CD1c-positive myeloid dendritic cell (primary cell): ENCODE data around the gene UCK2.
A peak's percentile ranks its signal among the peaks of the same experiment; 100 is the strongest.
"Not testable (repeated sequence)": the region's sequence is repeated elsewhere in the genome, so short reads cannot be mapped to it uniquely, and the experiment has no call there.

ENCODE experiments used
- DNase-seq: peaks from one replicate; pipeline ENCODE4 v3.0.0-alpha.2; 2016; ENCODE audit errors: extremely low spot score

UCK2 gene

GRCh38 chr1:165827268-165828102 lies at the start of gene UCK2:
Gene UCK2 (plus strand): TSS chr1:165827614. CDS start chr1:165827834, 220 bp downstream.
- DNase-seq: peak; percentile 80

DNA sequence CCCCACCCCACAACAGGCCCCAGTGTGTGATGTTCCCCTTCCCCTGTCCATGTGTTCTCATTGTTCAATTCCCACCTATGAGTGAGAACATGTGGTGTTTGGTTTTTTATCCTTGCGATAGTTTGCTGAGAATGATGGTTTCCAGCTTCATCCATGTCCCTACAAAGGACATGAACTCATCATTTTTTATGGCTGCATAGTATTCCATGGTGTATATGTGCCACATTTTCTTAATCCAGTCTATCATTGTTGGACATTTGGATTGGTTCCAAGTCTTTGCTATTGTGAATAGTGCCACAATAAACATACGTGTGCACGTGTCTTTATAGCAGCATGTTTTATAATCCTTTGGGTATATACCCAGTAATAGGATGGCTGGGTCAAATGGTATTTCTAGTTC lies 49.2 kb upstream of the UCK2 start:
- DNase-seq: not testable (repeated sequence)

- DNase-seq: not testable (repeated sequence)
These were observed 43.9 kb upstream of the UCK2 start for GRCh38 chr1:165783519-165783918.

GRCh38 chr1:165787741-165788140 lies 39.7 kb upstream of the UCK2 start:
- DNase-seq: no peak

- DNase-seq: no peak
These were observed 33.5 kb upstream of the UCK2 start for GRCh38 chr1:165793951-165794350.

GRCh38 chr1:165795894-165796293 lies 31.5 kb upstream of the UCK2 start:
- no peak for DNase-seq

DNA sequence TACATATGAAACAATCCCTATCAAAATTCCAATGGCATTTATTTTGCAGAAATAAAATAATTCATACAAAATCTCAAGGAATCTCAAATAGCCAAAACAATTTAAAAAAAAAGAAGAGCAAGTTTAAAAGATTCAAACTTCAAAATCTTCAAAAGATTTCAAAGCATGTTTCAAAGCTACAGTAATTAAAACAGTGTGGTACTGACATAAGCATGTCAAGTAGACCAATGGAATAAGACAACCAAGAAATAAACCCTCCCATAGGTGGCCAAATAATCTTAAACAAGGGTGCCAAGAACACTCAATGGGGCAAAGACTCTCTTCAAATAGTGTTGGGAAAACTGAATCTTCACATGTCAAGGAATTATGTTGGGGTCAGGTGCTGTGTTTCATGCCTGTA lies 28.0 kb upstream of the UCK2 start:
- DNase-seq: no peak

DNA sequence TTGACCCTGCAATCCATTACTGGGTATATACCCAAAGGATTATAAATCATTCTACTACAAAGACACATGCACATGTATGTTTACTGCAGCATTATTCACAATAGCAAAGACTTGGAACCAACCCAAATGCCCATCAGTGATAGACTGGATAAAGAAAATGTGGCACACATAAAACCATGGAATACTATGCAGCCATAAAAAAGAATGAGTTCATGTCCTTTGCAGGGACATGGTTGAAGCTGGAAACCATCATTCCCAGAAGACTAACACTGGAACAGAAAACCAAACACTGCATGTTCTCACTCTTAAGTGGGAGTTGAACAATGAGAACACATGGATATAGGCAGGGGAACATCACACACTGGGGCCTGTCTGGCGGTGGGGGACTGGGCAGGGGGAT lies 22.9 kb upstream of the UCK2 start:
- DNase-seq: not testable (repeated sequence)

DNA sequence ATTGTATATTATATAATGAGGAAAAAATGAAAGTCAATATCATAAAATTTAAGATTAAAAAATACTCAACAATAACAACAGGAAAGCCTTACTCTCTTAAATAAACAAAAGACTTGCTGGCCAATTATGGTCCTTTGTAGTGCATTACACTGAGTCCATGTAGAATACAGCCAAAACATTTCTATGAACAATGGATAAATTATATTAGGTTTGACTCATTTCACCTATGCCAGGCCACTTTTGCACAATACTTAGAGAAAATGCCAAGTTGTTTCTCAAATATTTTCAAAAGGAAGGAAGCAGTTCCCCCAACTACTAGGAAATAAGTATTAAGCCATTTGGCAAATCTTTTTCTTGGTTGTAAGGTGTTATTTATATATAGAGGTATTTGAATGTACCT lies 19.8 kb upstream of the UCK2 start:
- no peak for DNase-seq

GRCh38 chr1:165815725-165816124 lies 11.7 kb upstream of the UCK2 start:
- DNase-seq: no peak

DNA sequence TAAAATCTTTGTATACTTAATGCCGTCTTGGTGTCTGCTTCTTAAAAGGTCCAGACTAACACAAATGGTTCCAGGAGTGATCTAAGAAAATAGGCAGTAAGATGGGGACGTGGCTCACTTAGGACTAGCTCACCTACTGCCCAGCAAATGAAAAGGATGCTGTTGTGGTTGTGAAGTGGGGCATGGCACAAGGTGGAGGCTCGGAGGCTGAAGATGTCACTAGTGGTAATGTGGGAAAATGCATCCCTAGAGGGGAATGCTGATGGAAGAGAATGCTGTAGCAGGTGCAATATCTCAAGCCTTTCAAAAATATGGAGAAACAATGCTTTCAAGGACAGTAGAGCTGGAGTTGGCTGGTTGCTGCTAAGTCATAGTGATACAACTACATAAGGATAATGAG lies 11.3 kb upstream of the UCK2 start:
- no peak for DNase-seq

- no peak for DNase-seq
These were observed 10.5 kb upstream of the UCK2 start for GRCh38 chr1:165816826-165817497.

- DNase-seq: no peak
These were observed 3.7 kb upstream of the UCK2 start for GRCh38 chr1:165823552-165824268.

DNA sequence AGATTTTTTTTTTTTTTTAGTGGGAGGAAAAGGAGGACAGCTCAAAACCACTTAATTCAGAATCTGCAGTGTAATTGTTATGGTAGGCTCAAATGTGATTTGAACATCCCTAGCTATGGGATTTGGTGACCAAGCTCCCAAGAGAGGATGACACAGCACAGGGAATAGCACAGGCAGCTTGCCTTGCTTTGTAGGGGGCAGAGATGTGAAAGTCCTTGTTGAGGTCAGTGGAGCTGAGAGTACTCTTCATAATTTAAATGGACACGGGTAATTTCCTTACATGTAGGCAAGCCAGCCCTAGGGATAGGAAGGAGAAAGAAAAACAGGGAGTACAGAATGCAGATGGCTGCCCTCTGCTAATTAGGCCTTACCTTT lies 3.2 kb upstream of the UCK2 start:
- no peak for DNase-seq

DNA sequence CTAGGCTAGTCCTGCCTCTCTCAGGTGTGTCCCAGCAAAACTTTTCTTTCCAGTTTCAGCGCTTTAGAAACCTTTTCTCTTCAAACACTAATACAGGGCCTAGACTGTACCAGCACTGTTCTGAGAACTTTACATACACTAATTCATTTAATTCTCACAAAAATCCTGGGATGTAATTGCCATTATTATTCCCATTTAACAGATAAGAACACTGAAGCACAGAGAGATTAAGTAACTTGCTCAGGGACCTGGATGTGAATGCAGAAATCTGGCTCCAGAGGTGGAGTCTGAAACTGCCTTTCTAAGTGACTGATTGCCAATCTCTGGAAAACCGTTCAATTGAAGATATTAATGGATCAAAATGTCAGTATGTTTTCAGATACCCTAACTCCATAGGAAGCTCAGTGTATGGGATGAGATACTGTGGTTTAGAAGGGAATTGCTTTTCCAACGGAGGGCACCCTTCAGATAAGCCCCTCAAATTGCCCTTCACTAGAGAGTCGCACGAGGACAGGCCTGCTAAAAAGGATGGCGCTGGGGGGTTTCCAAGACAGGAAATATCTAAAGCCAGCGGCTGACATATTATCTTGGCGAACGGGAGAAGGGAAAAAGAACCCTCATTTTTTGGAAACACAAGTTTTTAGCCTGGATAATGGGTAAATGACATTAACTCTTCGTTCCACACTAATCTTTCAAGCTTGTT lies 698 bp upstream of the UCK2 start:
- no peak for DNase-seq

DNA sequence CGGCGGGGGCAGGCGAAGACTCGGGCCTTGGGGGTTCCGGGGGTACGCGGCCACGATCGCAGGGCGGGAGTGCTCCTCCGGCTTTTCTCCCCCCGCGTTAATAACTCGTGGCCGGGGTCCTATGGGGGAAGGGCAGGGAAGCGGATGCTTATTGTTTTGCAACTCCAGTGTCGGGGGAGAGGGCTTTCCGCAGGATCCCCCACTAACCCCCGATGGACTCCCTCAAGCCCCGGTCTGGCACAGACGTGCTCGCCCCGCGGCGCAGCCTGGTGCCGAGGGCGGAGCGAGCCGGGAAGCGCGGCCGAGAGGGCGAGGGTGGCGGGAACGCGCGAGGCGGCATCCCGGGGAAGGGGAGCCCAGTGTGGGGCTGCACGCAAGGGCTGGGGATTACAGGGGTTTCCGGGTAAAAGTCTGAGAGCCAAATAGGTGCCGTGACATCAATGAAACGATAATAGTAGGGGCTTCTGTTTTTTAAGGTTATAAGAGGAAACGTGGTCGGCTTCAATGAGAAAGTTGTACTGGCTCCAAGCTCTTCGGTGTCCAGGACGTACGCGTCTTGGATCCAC lies 772 bp downstream of the UCK2 start:
- peak; percentile 42 for DNase-seq

GRCh38 chr1:165828669-165829329 lies 1.4 kb downstream of the UCK2 start:
- DNase-seq: peak; percentile 45

GRCh38 chr1:165829888-165830287 lies 2.5 kb downstream of the UCK2 start:
- DNase-seq: no peak

- DNase-seq: no peak
These were observed 3.7 kb downstream of the UCK2 start for GRCh38 chr1:165831146-165831545.

DNA sequence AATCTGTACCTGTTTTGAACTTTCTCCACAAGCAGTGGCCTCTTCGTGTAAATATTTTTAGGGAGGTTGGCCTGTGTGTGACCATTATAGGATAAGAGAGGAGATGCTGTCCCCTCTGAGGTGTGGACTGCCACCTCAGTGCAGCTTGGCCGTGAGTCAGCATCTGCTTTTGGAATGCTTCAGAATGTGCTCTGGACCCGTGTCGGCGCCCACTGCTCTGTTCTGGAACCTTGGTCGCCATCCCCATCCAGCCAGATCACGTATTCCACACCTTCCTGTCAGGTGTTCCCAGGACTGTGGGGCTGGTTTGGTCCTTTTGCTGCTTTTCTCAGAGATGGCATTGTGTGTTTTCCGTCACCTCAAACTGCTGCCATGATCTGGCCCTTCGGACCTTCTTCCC lies 5.5 kb downstream of the UCK2 start:
- DNase-seq: no peak

DNA sequence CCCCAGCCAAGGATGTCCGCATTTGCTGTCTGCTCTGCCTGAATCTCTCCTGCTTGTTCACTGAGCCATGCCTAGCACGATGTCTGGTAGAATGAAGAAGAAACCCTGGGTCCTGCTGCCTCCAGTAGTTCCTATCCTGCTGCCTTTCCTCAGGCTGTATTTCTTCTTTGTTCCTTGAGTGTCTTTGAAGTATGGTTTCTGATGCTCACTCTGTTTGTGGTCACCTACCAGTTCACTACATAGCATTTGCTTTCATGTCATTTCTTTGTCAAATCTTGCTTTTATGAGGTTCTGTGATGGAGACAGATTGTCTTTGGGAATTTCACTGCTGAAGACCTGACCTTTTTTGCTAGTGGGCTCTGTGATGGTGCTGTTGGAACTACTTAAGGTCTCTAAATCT lies 5.9 kb downstream of the UCK2 start:
- DNase-seq: no peak
